ENCODE results near the gene SEMA5A. TPM values are rescaled to one million over a fixed set of nuclear protein-coding genes. Genes with fewer than 3 reads are reported as not detected.

SEMA5A gene
- polyA plus RNA-seq, 1 of the 3 experiments (the other 2 are of a cell fraction): 0.58 TPM

DNA sequence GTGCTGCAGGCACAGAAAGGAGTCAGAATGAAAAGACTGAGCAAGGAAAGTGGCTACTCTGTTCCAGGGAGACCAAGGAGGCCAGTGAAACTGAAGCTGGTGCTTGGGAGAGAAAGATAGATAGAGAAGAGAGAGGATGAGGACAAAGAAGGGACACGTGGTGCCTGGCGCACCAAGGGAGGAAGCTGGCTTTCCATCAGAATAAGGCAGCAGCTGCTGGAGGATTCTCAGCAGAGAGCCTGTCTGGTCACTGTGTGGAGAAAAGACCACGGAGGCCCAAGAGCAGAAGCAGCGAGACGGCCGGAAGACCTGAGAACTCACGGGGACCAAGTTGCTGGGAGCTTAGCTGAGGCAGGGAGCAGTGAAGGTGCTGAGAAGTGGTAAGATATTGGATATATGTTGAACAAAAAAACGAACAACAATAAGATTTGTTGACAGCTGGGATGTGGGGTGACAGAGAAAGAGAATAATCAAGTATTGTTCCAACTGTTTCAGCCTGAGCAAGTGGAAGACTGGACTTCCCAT, 116.1 kb downstream of the SEMA5A start:
- Histone ChIP-seq H3K9me3 (no peaks in the 10 kb centered on the region), H2AFZ (ENCODE audit: low read depth) (no peak overlapping the region), H3K4me2 (no peak overlapping the region), H3K4me1 (ENCODE audit: control insufficient read depth in 1 of 2, insufficient read depth in 2 of 2, low read depth in 1 of 2, low read length in 1 of 2) (peaks cover 0 to 18% of the 10 kb centered on the region in 2 experiments; a peak in 2 of 4 replicates), H4K20me1 (ENCODE audit: insufficient read depth) (no peaks in the 10 kb centered on the region), H3K36me3 (replicated peaks in 1 of 2; ENCODE audit: control insufficient read depth in 1 of 2, insufficient read depth in 2 of 2, low read length in 1 of 2) (no peaks in the 10 kb centered on the region), H3K9ac (no peak overlapping the region), H3K27me3 (ENCODE audit: insufficient read depth) (no peaks in the 10 kb centered on the region), H3K4me3 (ENCODE audit: low read depth in 2 of 2, low read length in 1 of 2) (no peak overlapping the region), H3F3A (replicated peaks; ENCODE audit: insufficient read depth) (no peaks in the 10 kb centered on the region), H3K27ac (ENCODE audit: low read depth in 2 of 2, low read length in 1 of 2) (no peak overlapping the region), H3K79me2 (ENCODE audit: insufficient read depth) (no peaks in the 10 kb centered on the region), H3K9me2 (no peaks in the 10 kb centered on the region)
- 76% methylated on average over 8 of the region's 8 CpGs for WGBS (ENCODE audit: low lambda C conversion rate)
- TF ChIP-seq TCF12 (IDR thresholded peaks at IDR 0.05) (no peak), ELF1 (IDR thresholded peaks at IDR 0.05) (no peak), MEF2A (IDR thresholded peaks at IDR 0.05; ENCODE audit: borderline replicate concordance, low read depth) (no peak), JUND (IDR thresholded peaks at IDR 0.05) (no peak), RFX5 (IDR thresholded peaks at IDR 0.05; ENCODE audit: low read length) (no peak), TEAD4 (IDR thresholded peaks at IDR 0.05; ENCODE audit: borderline replicate concordance, insufficient read depth) (no peak), GATA2 (CRISPR knock-in tag; IDR thresholded peaks at IDR 0.05) (no peak), CHD2 (IDR thresholded peaks at IDR 0.05; ENCODE audit: low read length, partially characterized antibody) (no peak), SMC3 (IDR thresholded peaks at IDR 0.05; ENCODE audit: low read depth, low read length) (no peak), GABPA (IDR thresholded peaks at IDR 0.05; ENCODE audit: low read depth) (no peak), NFIC (IDR thresholded peaks at IDR 0.05; ENCODE audit: borderline replicate concordance) (no peak), SIN3A (IDR thresholded peaks at IDR 0.05; ENCODE audit: borderline replicate concordance, low read depth, low read length) (no peak)
- TF ChIP-seq, protein P1, sequence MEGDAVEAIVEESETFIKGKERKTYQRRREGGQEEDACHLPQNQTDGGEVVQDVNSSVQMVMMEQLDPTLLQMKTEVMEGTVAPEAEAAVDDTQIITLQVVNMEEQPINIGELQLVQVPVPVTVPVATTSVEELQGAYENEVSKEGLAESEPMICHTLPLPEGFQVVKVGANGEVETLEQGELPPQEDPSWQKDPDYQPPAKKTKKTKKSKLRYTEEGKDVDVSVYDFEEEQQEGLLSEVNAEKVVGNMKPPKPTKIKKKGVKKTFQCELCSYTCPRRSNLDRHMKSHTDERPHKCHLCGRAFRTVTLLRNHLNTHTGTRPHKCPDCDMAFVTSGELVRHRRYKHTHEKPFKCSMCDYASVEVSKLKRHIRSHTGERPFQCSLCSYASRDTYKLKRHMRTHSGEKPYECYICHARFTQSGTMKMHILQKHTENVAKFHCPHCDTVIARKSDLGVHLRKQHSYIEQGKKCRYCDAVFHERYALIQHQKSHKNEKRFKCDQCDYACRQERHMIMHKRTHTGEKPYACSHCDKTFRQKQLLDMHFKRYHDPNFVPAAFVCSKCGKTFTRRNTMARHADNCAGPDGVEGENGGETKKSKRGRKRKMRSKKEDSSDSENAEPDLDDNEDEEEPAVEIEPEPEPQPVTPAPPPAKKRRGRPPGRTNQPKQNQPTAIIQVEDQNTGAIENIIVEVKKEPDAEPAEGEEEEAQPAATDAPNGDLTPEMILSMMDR (IDR thresholded peaks at IDR 0.05): no peak
- TF ChIP-seq, protein P2, sequence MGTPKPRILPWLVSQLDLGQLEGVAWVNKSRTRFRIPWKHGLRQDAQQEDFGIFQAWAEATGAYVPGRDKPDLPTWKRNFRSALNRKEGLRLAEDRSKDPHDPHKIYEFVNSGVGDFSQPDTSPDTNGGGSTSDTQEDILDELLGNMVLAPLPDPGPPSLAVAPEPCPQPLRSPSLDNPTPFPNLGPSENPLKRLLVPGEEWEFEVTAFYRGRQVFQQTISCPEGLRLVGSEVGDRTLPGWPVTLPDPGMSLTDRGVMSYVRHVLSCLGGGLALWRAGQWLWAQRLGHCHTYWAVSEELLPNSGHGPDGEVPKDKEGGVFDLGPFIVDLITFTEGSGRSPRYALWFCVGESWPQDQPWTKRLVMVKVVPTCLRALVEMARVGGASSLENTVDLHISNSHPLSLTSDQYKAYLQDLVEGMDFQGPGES (IDR thresholded peaks at IDR 0.05; ENCODE audit: low read depth, low read length): no peak
- TF ChIP-seq, protein P3, sequence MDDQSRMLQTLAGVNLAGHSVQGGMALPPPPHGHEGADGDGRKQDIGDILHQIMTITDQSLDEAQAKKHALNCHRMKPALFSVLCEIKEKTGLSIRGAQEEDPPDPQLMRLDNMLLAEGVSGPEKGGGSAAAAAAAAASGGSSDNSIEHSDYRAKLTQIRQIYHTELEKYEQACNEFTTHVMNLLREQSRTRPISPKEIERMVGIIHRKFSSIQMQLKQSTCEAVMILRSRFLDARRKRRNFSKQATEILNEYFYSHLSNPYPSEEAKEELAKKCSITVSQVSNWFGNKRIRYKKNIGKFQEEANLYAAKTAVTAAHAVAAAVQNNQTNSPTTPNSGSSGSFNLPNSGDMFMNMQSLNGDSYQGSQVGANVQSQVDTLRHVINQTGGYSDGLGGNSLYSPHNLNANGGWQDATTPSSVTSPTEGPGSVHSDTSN (IDR thresholded peaks at IDR 0.05): no peak
- DNase-seq: no peak
- POLR2A ChIA-PET: no interaction called here
- CTCF ChIA-PET: no interaction called here

DNA sequence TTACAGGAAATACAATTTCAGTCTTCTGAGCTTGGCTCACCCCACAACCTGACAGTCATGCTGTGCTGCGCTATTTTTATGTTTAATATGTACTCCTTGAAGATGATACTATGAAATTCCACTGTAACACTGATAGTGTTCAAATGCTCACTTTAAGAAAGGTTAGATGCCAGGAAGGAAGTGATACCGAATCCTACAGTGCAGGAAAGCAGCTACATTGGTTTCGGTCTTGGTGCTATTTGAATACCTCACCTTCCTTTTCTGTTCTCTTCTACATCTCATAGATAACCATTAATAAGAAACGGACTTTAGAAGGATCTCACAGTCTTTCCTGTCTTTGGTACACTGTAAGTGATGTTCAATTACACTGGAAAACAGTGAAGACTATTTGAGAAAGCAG, 117.6 kb downstream of the SEMA5A start:
- no peak for DNase-seq
- Histone ChIP-seq H3K79me2 (ENCODE audit: insufficient read depth) (no peaks in the 10 kb centered on the region), H2AFZ (ENCODE audit: low read depth) (no peak overlapping the region), H3K4me1 (ENCODE audit: control insufficient read depth in 1 of 2, insufficient read depth in 2 of 2, low read depth in 1 of 2, low read length in 1 of 2) (peaks cover 0 to 18% of the 10 kb centered on the region in 2 experiments; a peak in 2 of 4 replicates), H3K27me3 (ENCODE audit: insufficient read depth) (no peaks in the 10 kb centered on the region), H3K9me2 (no peaks in the 10 kb centered on the region), H4K20me1 (ENCODE audit: insufficient read depth) (no peaks in the 10 kb centered on the region), H3K4me2 (no peak overlapping the region), H3F3A (replicated peaks; ENCODE audit: insufficient read depth) (no peaks in the 10 kb centered on the region), H3K27ac (ENCODE audit: low read depth in 2 of 2, low read length in 1 of 2) (no peak overlapping the region), H3K36me3 (replicated peaks in 1 of 2; ENCODE audit: control insufficient read depth in 1 of 2, insufficient read depth in 2 of 2, low read length in 1 of 2) (no peaks in the 10 kb centered on the region), H3K9me3 (no peaks in the 10 kb centered on the region), H3K4me3 (ENCODE audit: low read depth in 2 of 2, low read length in 1 of 2) (no peak overlapping the region), H3K9ac (no peak overlapping the region)
- 63% methylated on average over 4 of the region's 4 CpGs for WGBS (ENCODE audit: low lambda C conversion rate)
- POLR2A ChIA-PET: no interaction called here
- CTCF ChIA-PET: no interaction called here
- no peak for TF ChIP-seq SMC3 (IDR thresholded peaks at IDR 0.05; ENCODE audit: low read depth, low read length)
- no peak for TF ChIP-seq RXRA (IDR thresholded peaks at IDR 0.05; ENCODE audit: borderline replicate concordance, low read depth)
- TF ChIP-seq, protein P4, sequence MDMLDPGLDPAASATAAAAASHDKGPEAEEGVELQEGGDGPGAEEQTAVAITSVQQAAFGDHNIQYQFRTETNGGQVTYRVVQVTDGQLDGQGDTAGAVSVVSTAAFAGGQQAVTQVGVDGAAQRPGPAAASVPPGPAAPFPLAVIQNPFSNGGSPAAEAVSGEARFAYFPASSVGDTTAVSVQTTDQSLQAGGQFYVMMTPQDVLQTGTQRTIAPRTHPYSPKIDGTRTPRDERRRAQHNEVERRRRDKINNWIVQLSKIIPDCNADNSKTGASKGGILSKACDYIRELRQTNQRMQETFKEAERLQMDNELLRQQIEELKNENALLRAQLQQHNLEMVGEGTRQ (IDR thresholded peaks at IDR 0.05; ENCODE audit: borderline replicate concordance, low read depth, low read length): no peak
- no peak for TF ChIP-seq FOSL2 (IDR thresholded peaks at IDR 0.05; ENCODE audit: borderline replicate concordance, low read depth)
- TF ChIP-seq GATA2 (CRISPR knock-in tag; IDR thresholded peaks at IDR 0.05): no peak
- TF ChIP-seq, protein P5, sequence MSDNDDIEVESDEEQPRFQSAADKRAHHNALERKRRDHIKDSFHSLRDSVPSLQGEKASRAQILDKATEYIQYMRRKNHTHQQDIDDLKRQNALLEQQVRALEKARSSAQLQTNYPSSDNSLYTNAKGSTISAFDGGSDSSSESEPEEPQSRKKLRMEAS (IDR thresholded peaks at IDR 0.05; ENCODE audit: low read depth): no peak
- no peak for TF ChIP-seq ELF1 (IDR thresholded peaks at IDR 0.05)
- no peak for TF ChIP-seq RAD21 (IDR thresholded peaks at IDR 0.05; ENCODE audit: low read length)
- TF ChIP-seq NFIC (IDR thresholded peaks at IDR 0.05; ENCODE audit: borderline replicate concordance): no peak
- TF ChIP-seq, protein P6, sequence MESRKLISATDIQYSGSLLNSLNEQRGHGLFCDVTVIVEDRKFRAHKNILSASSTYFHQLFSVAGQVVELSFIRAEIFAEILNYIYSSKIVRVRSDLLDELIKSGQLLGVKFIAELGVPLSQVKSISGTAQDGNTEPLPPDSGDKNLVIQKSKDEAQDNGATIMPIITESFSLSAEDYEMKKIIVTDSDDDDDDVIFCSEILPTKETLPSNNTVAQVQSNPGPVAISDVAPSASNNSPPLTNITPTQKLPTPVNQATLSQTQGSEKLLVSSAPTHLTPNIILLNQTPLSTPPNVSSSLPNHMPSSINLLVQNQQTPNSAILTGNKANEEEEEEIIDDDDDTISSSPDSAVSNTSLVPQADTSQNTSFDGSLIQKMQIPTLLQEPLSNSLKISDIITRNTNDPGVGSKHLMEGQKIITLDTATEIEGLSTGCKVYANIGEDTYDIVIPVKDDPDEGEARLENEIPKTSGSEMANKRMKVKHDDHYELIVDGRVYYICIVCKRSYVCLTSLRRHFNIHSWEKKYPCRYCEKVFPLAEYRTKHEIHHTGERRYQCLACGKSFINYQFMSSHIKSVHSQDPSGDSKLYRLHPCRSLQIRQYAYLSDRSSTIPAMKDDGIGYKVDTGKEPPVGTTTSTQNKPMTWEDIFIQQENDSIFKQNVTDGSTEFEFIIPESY (IDR thresholded peaks at IDR 0.05; ENCODE audit: borderline replicate concordance, low read depth): no peak
